ENCODE results near the gene FAM83B. TPM values are rescaled to one million over a fixed set of nuclear protein-coding genes. Genes with fewer than 3 reads are reported as not detected.

FAM83B gene
- total RNA-seq, 1 experiment from 2014 or later = not detected

- no peaks in the 10 kb centered on the region for H4K20me1 ChIP-seq (ENCODE audit: insufficient read depth, low read depth, low read length)
- no peak for DNase-seq
- H3K4me2 ChIP-seq (ENCODE audit: low read depth, low read length, poor library complexity, severe bottlenecking) = no peak overlapping the region
- no peaks in the 10 kb centered on the region for H3K36me3 ChIP-seq (ENCODE audit: insufficient read depth, low read length)
- no peaks in the 10 kb centered on the region for H3K9me2 ChIP-seq (replicated peaks; ENCODE audit: insufficient read depth, low read length)
- H3K4me1 ChIP-seq (ENCODE audit: low read length) = no peaks in the 10 kb centered on the region
- H3K9me3 ChIP-seq (ENCODE audit: low read length) = peaks cover 24% of the 10 kb centered on the region
- no peaks in the 10 kb centered on the region for H3K79me2 ChIP-seq (ENCODE audit: low read length)
- no peak overlapping the region for H3K4me3 ChIP-seq (ENCODE audit: low read length)
- no peak overlapping the region for H3K9ac ChIP-seq (ENCODE audit: low read length)
- no peak overlapping the region for H2AFZ ChIP-seq (ENCODE audit: low read length)
- H3K27ac ChIP-seq (ENCODE audit: low read length) = no peak overlapping the region
- no peaks in the 10 kb centered on the region for H3K27me3 ChIP-seq (ENCODE audit: low read length)
Measured at GRCh38 chr6:54980511-54981275, 134.1 kb downstream of the FAM83B start.

- Histone ChIP-seq H3K36me3 (ENCODE audit: insufficient read depth, low read length) (no peaks in the 10 kb centered on the region), H3K4me3 (ENCODE audit: low read length) (no peak overlapping the region), H3K27ac (ENCODE audit: low read length) (no peak overlapping the region), H3K9ac (ENCODE audit: low read length) (no peak overlapping the region), H3K79me2 (ENCODE audit: low read length) (no peaks in the 10 kb centered on the region), H3K27me3 (ENCODE audit: low read length) (no peaks in the 10 kb centered on the region), H3K4me1 (ENCODE audit: low read length) (no peaks in the 10 kb centered on the region), H3K4me2 (ENCODE audit: low read depth, low read length, poor library complexity, severe bottlenecking) (no peak overlapping the region), H3K9me2 (replicated peaks; ENCODE audit: insufficient read depth, low read length) (no peaks in the 10 kb centered on the region), H3K9me3 (ENCODE audit: low read length) (peaks cover 24% of the 10 kb centered on the region), H4K20me1 (ENCODE audit: insufficient read depth, low read depth, low read length) (no peaks in the 10 kb centered on the region), H2AFZ (ENCODE audit: low read length) (no peak overlapping the region)
- DNase-seq = no peak
Measured at GRCh38 chr6:54981276-54981609, 134.7 kb downstream of the FAM83B start.

DNA sequence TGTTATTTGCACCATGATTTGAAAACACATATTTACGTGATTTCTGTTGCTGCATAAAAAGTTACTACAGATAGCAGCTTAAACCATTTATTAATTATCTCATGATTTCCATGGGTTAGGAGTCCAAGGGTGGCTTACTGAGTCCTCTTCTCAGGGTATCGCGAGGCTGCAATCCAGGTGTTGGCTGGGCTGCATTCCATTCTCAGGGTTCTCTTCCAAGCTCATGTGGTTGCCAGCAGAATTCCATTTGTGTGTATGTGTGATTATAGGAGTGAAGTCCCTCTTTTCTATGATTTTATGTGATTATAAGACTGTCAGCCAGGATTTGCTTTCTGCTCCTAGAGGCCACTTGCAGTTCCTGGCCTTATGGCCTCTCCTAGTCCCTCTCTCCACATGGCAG lies 135.1 kb downstream of the FAM83B start:
- Histone ChIP-seq H3K4me2 (ENCODE audit: low read depth, low read length, poor library complexity, severe bottlenecking) (no peak overlapping the region), H3K79me2 (ENCODE audit: low read length) (no peaks in the 10 kb centered on the region), H3K9me2 (replicated peaks; ENCODE audit: insufficient read depth, low read length) (no peaks in the 10 kb centered on the region), H4K20me1 (ENCODE audit: insufficient read depth, low read depth, low read length) (no peaks in the 10 kb centered on the region), H3K36me3 (ENCODE audit: insufficient read depth, low read length) (no peaks in the 10 kb centered on the region), H3K27ac (ENCODE audit: low read length) (no peak overlapping the region), H3K9me3 (ENCODE audit: low read length) (peaks cover 24% of the 10 kb centered on the region), H3K4me3 (ENCODE audit: low read length) (no peak overlapping the region), H3K9ac (ENCODE audit: low read length) (no peak overlapping the region), H3K4me1 (ENCODE audit: low read length) (no peaks in the 10 kb centered on the region), H3K27me3 (ENCODE audit: low read length) (no peaks in the 10 kb centered on the region), H2AFZ (ENCODE audit: low read length) (no peak overlapping the region)
- DNase-seq = no peak

GRCh38 chr6:54987633-54988290 lies 141.2 kb downstream of the FAM83B start:
- Histone ChIP-seq H4K20me1 (ENCODE audit: insufficient read depth, low read depth, low read length) (no peaks in the 10 kb centered on the region), H3K4me3 (ENCODE audit: low read length) (no peak overlapping the region), H3K9ac (ENCODE audit: low read length) (no peak overlapping the region), H3K79me2 (ENCODE audit: low read length) (no peaks in the 10 kb centered on the region), H3K4me2 (ENCODE audit: low read depth, low read length, poor library complexity, severe bottlenecking) (no peak overlapping the region), H2AFZ (ENCODE audit: low read length) (no peak overlapping the region), H3K9me3 (ENCODE audit: low read length) (peaks cover 15% of the 10 kb centered on the region), H3K36me3 (ENCODE audit: insufficient read depth, low read length) (no peaks in the 10 kb centered on the region), H3K9me2 (replicated peaks; ENCODE audit: insufficient read depth, low read length) (no peaks in the 10 kb centered on the region), H3K27ac (ENCODE audit: low read length) (no peak overlapping the region), H3K27me3 (ENCODE audit: low read length) (no peaks in the 10 kb centered on the region), H3K4me1 (ENCODE audit: low read length) (no peaks in the 10 kb centered on the region)
- DNase-seq = no peak

DNA sequence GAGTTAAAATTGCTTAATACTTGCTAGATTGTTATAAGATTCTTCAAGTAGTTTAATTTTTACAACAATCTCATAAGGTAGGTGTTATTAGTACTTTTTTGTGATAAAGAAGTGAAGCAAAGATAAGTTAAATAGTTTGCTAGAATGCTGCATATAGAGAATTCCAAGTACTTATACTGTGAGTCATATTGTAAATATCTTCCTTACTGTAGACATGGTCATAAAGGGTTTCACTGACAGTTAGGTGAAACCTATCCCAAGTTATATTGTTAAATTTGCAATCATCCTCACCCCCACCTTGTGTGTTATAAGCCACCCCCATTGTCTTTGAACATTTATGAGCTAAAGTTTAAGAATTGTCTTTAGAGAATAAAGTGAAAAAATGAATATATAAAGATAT lies 142.0 kb downstream of the FAM83B start:
- Histone ChIP-seq H3K36me3 (ENCODE audit: insufficient read depth, low read length) (no peaks in the 10 kb centered on the region), H4K20me1 (ENCODE audit: insufficient read depth, low read depth, low read length) (no peaks in the 10 kb centered on the region), H3K27ac (ENCODE audit: low read length) (no peak overlapping the region), H2AFZ (ENCODE audit: low read length) (no peak overlapping the region), H3K4me2 (ENCODE audit: low read depth, low read length, poor library complexity, severe bottlenecking) (no peak overlapping the region), H3K27me3 (ENCODE audit: low read length) (no peaks in the 10 kb centered on the region), H3K9me3 (ENCODE audit: low read length) (peaks cover 18% of the 10 kb centered on the region), H3K4me3 (ENCODE audit: low read length) (no peak overlapping the region), H3K9ac (ENCODE audit: low read length) (no peak overlapping the region), H3K9me2 (replicated peaks; ENCODE audit: insufficient read depth, low read length) (no peaks in the 10 kb centered on the region), H3K79me2 (ENCODE audit: low read length) (no peaks in the 10 kb centered on the region), H3K4me1 (ENCODE audit: low read length) (no peaks in the 10 kb centered on the region)
- no peak for DNase-seq

GRCh38 chr6:54990001-54990400 lies 143.4 kb downstream of the FAM83B start:
- no peaks in the 10 kb centered on the region for H3K27me3 ChIP-seq (ENCODE audit: low read length)
- no peak overlapping the region for H3K4me2 ChIP-seq (ENCODE audit: low read depth, low read length, poor library complexity, severe bottlenecking)
- DNase-seq = no peak
- no peak overlapping the region for H3K4me3 ChIP-seq (ENCODE audit: low read length)
- H2AFZ ChIP-seq (ENCODE audit: low read length) = no peak overlapping the region
- no peaks in the 10 kb centered on the region for H4K20me1 ChIP-seq (ENCODE audit: insufficient read depth, low read depth, low read length)
- H3K9me3 ChIP-seq (ENCODE audit: low read length) = peaks cover 14% of the 10 kb centered on the region
- no peaks in the 10 kb centered on the region for H3K36me3 ChIP-seq (ENCODE audit: insufficient read depth, low read length)
- no peak overlapping the region for H3K27ac ChIP-seq (ENCODE audit: low read length)
- no peaks in the 10 kb centered on the region for H3K9me2 ChIP-seq (replicated peaks; ENCODE audit: insufficient read depth, low read length)
- no peak overlapping the region for H3K9ac ChIP-seq (ENCODE audit: low read length)
- no peaks in the 10 kb centered on the region for H3K4me1 ChIP-seq (ENCODE audit: low read length)
- no peaks in the 10 kb centered on the region for H3K79me2 ChIP-seq (ENCODE audit: low read length)

All from Karpas-422 (cell line).